HG03354 (cell line): ENCODE measurements around the gene KLHDC4.
"Not testable (repeated sequence)": the region's sequence is repeated elsewhere in the genome, so short reads cannot be mapped to it uniquely, and the experiment has no call there.

Experiments used
- ATAC-seq: cut with Tn5 transposase; IDR thresholded peaks from one replicate; pipeline ENCODE4 v1.9.1; 2021; ENCODE audit warnings: mild to moderate bottlenecking; ENCODE audit not compliant: unreplicated experiment, poor library complexity, severe bottlenecking

Gene KLHDC4

GRCh38 chr16:87688876-87689815 is 76.6 kb downstream of the KLHDC4 start:
- ATAC-seq = no peak

DNA sequence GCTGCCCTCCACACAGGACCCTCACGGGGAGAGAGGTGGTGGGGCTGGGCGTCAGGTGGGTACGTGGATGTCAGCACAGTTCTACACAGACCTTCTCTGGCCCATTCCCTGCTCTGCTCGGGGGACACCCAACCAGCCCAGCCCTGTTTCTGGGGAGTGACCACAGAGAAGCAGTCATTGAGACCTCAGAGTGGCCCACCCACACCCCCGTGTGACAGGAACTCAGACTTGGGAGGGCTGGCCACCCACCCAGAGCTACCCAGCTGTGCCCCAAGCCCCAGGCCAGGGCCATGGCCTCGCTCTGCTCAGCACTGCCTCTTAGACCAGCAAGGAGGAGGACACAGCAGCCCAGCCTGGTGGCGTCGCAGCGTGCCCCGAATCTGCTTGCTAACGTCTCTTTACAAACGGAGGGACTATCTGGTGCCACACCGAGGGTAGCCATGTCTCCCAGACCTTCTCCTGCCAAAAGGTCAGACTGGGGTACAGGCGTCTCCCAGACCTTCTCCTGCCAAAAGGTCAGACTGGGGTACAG is 77.7 kb downstream of the KLHDC4 start:
- ATAC-seq = no peak

DNA sequence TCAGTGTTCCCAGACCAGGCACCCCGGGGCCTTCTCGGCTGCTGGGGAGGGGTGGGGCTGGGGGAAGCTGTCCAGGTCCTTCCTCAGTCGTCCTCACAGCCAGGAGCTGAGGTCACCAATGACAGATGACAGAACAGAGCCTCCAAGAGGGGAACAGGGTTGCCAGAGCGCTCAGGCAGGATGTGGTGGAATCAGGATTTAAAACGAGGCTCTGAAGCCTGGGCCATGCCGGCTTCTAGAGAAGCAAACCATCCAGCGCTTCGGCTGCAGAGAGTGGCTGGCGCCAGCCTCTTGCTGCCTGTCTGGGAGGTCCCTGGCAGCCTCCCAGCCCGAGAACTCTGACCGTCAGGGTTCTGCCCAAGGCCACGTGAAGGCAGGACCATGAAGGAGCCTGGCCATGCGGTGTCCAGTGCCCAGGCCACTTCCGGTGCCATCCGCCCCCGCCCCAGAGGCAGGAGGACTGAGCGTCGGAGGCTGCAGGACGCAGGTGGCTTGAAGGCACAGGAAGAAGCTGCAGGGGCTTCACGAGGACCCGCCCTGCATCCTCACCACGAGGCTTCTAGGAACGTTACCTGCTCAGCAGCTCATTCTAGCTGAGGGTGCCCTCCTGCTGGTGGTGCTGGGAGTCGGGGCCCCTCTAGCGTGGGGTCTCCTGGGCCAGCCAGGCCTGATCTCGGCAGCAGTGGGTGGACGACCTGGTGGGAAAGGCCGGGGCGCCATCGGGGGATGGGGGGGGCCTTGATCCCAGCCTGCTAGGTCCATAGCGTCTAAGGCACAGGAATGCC is 78.5 kb downstream of the KLHDC4 start:
- no peak for ATAC-seq

- ATAC-seq = no peak
Measured at GRCh38 chr16:87686697-87687096, 79.1 kb downstream of the KLHDC4 start.

GRCh38 chr16:87685766-87686165 is 80.0 kb downstream of the KLHDC4 start:
- no peak for ATAC-seq

DNA sequence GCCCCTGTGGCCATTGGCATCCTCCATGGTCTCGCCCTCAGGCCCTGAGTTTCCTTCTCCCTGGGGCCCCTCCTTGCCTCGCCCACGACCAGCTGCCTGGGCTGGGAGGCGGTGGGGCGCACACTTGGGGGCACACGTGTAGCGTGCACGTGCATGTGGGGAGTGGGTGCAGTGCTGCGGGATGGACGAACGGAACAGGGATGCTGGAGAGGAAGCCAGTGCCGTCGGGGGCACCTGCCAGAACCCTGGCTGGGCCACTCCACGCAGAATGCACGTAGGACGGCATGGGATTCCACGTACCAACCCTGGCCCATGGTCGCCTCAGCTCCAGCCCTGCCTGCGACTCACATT is 80.4 kb downstream of the KLHDC4 start:
- ATAC-seq = no peak

- no peak for ATAC-seq
Measured at GRCh38 chr16:87684711-87685404, 80.9 kb downstream of the KLHDC4 start.

GRCh38 chr16:87684106-87684677 is 81.6 kb downstream of the KLHDC4 start:
- ATAC-seq = no peak

GRCh38 chr16:87682852-87683399 is 82.9 kb downstream of the KLHDC4 start:
- no peak for ATAC-seq

DNA sequence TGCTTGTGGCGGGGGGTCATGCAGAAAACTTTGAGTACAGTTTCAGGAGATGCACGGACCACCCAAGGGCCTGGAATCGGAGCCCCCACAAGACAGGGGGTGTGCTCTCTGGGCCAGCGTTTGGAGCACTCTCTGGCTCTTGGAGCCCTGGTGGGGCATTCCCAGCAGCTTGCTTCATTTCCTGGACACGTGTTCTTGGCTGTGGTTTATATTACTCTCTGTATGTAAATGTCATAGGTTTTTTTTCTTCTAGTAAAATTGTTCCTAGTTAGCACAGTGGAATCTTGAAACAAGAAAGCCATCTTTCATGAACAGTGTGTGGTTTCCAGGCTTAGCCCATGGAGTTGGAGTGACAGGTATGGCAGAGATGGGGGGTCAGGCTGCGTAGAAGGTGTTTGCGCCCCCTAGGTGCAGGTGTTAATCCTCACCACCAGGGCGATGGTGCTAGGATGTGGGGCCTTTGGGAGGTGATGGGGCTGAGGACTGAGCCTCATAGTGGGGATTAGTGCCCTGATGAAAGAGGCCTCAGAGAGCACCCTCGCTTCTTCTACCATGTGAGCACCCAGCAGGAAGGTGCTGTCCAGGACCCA is 83.7 kb downstream of the KLHDC4 start:
- no peak for ATAC-seq

DNA sequence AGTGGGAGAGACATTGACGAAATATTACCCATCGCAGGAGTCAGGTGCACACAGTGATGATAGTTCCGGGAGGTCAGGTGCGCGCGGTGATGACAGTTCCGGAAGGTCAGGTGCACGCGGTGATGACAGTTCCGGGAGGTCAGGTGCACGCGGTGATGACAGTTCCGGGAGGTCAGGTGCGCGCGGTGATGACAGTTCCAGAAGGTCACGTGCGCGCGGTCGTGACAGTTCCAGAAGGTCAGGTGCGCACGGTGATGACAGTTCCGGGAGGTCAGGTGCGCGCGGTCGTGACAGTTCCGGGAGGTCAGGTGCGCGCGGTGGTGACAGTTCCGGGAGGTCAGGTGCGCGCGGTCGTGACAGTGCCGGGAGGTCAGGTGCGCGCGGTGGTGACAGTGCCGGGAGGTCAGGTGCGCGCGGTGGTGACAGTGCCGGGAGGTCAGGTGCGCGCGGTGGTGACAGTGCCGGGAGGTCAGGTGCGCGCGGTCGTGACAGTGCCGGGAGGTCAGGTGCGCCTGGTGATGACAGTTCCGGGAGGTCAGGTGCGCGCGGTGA is 84.7 kb downstream of the KLHDC4 start:
- not testable (repeated sequence) for ATAC-seq

GRCh38 chr16:87680272-87680644 is 85.5 kb downstream of the KLHDC4 start:
- no peak for ATAC-seq

- no peak for ATAC-seq
Measured at GRCh38 chr16:87679593-87680271, 86.1 kb downstream of the KLHDC4 start.

- no peak for ATAC-seq
Measured at GRCh38 chr16:87678618-87679017, 87.2 kb downstream of the KLHDC4 start.

GRCh38 chr16:87677830-87678229 is 88.0 kb downstream of the KLHDC4 start:
- no peak for ATAC-seq

DNA sequence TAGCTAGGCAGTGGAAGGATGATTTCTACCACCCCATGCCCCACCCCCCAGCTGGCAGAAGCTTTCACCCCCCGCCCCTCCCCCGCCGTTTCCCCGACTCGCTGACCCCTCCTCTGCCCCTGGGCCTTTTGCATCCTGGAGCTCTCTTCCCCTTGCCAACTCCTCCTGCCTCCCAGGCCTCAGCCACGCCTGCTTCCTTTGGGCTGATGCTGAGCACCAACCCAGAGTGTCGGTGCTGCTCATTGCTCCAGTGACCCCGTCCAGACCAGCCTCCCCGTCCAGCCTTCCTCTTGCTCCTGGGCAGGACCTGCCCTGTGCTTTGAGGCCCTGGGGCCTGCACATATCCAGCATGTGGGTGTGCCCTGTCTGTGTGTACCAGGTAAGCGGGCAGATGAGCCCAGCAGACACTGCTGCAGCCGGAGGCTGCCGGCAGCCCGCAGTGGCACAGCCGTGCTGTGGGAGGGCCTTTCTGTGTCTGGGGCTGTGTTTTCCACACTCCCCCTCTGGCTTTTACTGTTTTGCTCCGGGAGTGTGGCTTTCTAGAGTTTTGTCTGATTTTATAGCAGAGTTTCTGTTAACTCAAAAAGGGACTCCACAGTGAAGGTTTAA is 90.6 kb downstream of the KLHDC4 start:
- no peak for ATAC-seq

GRCh38 chr16:87674419-87674818 is 91.4 kb downstream of the KLHDC4 start:
- ATAC-seq = no peak

GRCh38 chr16:87671715-87672270 is 94.0 kb downstream of the KLHDC4 start:
- ATAC-seq = no peak
